ENCODE measurements around the gene SYK.

The SYK gene

DNA sequence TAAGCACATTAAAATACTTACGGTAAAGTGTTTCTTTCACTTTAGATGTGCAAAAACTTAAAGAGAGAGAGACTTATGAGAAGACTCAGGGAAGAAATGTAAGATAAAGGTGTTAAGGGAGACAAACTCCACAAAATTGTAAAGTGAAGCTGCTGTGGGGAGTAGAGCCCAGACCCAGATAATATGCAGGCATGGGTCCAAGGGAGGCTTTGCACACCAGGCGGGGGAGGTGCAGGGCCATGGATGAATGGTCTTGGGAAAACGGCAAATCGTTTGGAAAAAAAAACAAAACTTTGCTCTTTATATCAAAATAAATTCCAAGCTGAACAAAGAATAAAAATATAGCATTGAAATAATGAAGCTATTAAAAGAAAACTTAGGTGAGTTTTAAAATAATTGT, 9.1 kb downstream of the SYK start:
- CTCF ChIA-PET, result interaction anchor here (0.6 to 0.7 kb wide), 5 partner anchors 36 to 1043 kb away, joined by 3 to 9 read pairs (median 4); no protein-coding TSS in a partner anchor
- no peak overlapping the region for H3K27ac ChIP-seq
- TF ChIP-seq CTCF (conservative IDR thresholded peaks at IDR 0.05; ENCODE audit: low read depth), result no peak
- no peak for DNase-seq (ENCODE audit: low spot score)
- POLR2A ChIA-PET (ENCODE audit: low non-redundant PET), result interaction anchor here (0.6 kb wide), 1 partner anchor 1368 kb away, joined by 4 read pairs; no protein-coding TSS in a partner anchor

- POLR2A ChIA-PET (ENCODE audit: low non-redundant PET), result no interaction called here
- no peak for DNase-seq (ENCODE audit: low spot score)
These were observed 11.4 kb downstream of the SYK start for GRCh38 chr9:90813046-90813445.

DNA sequence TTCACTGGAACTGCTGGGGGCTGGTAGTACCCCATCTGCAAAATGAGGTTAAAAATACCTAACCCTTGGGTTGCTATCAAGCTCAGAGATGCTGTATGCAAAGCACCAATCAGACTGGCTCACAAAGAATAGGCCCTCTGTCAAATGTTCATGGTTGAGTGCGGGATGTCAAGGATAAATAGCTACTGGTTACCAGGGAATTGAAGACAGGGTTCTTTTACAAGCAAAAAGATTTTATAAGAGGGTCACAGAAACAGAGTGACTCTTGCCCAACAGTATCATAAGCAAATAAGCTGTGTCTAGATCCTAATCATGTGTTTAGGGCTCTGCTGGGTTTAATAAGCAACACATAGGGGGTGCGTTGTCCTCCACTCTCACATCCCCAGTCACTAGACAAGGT, 11.9 kb downstream of the SYK start:
- ChIA-PET CTCF (interaction anchor here (0.8 kb wide), 1 partner anchor 8 kb away, joined by 3 read pairs; no protein-coding TSS in a partner anchor), POLR2A (ENCODE audit: low non-redundant PET) (no interaction called here)
- TF ChIP-seq CTCF (conservative IDR thresholded peaks at IDR 0.05; ENCODE audit: low read depth), result no peak
- DNase-seq (ENCODE audit: low spot score), result no peak
- H3K27ac ChIP-seq, result no peak overlapping the region

More at GRCh38 chr9:90813046-90813445, 11.4 kb downstream of the SYK start:
- CTCF ChIA-PET, result interaction anchor here (0.8 kb wide), 1 partner anchor 8 kb away, joined by 3 read pairs; no protein-coding TSS in a partner anchor
- no peak overlapping the region for H3K27ac ChIP-seq
- TF ChIP-seq CTCF (conservative IDR thresholded peaks at IDR 0.05; ENCODE audit: low read depth), result no peak

- ChIA-PET POLR2A (ENCODE audit: low non-redundant PET) (no interaction called here), CTCF (no interaction called here)
- H3K27ac ChIP-seq, result no peak overlapping the region
- DNase-seq (ENCODE audit: low spot score), result no peak
- no peak for TF ChIP-seq CTCF (conservative IDR thresholded peaks at IDR 0.05; ENCODE audit: low read depth)
These were observed 12.7 kb downstream of the SYK start for GRCh38 chr9:90814355-90814754.

DNA sequence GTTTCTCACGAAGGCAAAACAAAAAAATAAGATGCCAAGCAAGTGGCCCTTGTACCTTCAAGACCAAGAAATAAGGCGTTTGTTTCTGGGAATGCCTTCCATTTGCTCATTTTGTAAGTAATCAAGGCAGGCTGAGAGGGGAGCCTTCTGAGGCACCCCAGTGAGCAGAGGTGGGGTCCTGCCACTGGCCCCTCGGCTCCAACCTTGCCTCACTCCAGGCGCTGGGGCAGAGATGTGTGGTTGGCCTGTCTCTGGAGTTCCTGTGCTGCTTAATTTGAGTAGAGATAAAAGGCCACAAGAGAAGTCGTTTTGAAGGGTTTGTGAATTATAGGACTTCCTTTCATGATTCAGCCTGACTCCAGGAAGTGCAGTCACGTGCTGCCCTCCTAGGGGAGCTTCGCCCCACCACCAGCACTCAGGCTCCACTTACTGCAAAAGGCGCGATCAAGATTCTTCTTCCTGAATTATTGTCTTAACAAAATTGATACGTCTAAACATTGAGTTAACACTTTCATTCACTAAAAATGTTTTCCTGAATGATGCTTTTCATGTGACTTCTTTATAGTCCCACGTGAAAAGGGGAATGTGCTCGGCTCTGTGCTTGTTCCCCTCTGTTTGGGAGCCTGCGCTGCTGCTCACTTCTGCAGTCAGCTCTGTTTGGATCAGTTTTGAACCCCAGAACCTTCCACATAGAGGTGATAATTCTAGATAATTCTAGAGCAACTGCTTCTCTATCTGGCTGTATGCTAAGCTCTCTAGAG, 13.7 kb downstream of the SYK start:
- H3K27ac ChIP-seq, result no peak overlapping the region
- TF ChIP-seq CTCF (conservative IDR thresholded peaks at IDR 0.05; ENCODE audit: low read depth), result no peak
- no peak for DNase-seq (ENCODE audit: low spot score)
- ChIA-PET POLR2A (ENCODE audit: low non-redundant PET) (no interaction called here), CTCF (interaction anchor here (1.3 kb wide), 1 partner anchor 21 kb away, joined by 3 read pairs; no protein-coding TSS in a partner anchor)

- no peak for TF ChIP-seq CTCF (conservative IDR thresholded peaks at IDR 0.05; ENCODE audit: low read depth)
- ChIA-PET POLR2A (ENCODE audit: low non-redundant PET) (no interaction called here), CTCF (interaction anchor here (1.3 kb wide), 1 partner anchor 20 kb away, joined by 3 read pairs; no protein-coding TSS in a partner anchor)
- no peak for DNase-seq (ENCODE audit: low spot score)
- no peak overlapping the region for H3K27ac ChIP-seq
These were observed 14.3 kb downstream of the SYK start for GRCh38 chr9:90815944-90816357.

Measured in RWPE1 (cell line).